Left cardiac atrium (tissue), 4 donors: ENCODE results near the gene EIF2B1. TPM values are rescaled to one million over a fixed set of nuclear protein-coding genes. Genes with fewer than 3 reads are reported as not detected.

Source experiments
- ATAC-seq, 2 donors: fragments of 200-7000 bp; cut with Tn5 transposase; one replicate each; pipeline ENCODE4 v1.9.1; 2020; ENCODE audit warnings: mild to moderate bottlenecking in 2 of 2, moderate library complexity in 2 of 2
- DNase-seq: peaks from one replicate; pipeline ENCODE4 v3.0.0-alpha.2; 2020
- intact Hi-C, 2 donors: fragments of 100-400 bp; cut with DNase I; formaldehyde crosslinking; loops; one replicate each; pipeline versions ENCODE4 v1.14.1 to v1.15.1; 2022 to 2023
- long read RNA-seq: library from polyadenylated mRNA; unstranded; transcript quantifications from one replicate; pipeline ENCODE4 v2.0.0, GENCODE V29; 2021
- total RNA-seq, 2 donors: library from RNA; stranded (reverse); fragmentation: NEBNext Ultra II Directional; extraction: Animal tissue kit (Norgen Biotek cat#: 25700); gene quantifications; one replicate each; pipeline ENCODE4 v1.2.1, GENCODE V29; 2021
- donor health status: DM: no; HTN: yes; CAD: no.
- donor health status: DM: no; HTN: yes; CAD: no; lungs with severe emphysema.
- donor health status: DM: yes; HTN: yes; CAD: no.
- donor health status: Dilated cardiomyopathy.

EIF2B1 gene
- total RNA-seq = 10 to 100 TPM; 27.9 to 29.3 TPM
- long read RNA-seq, transcript EIF2B1-201 (9 exons, 2,477 nt) = major isoform, 75 of 89 reads
- long read RNA-seq, transcript EIF2B1-204 (5 exons, 1,768 nt) = minor isoform, 6 of 89 reads
- long read RNA-seq, partial matches to known transcripts = 0 of 89 reads
- long read RNA-seq, other reads (novel, unspliced or antisense) = 8 of 89 reads

GRCh38 chr12:123633379-123634141 is at the start of gene EIF2B1, which contains the start of gene GTF2H3:
Gene EIF2B1, minus strand, starts transcription at chr12:123633686. Its CDS starts 129 bp downstream, at chr12:123633557.
Gene GTF2H3, plus strand, starts transcription at chr12:123633829. Its CDS starts 31 bp downstream, at chr12:123633860.
- intact Hi-C loops = no loop called here
- DNase-seq = peak; percentile 97
- peak; percentile 99 to 100 for ATAC-seq

- ATAC-seq (no peak), DNase-seq (no peak)
- intact Hi-C loops = no loop called here
Measured at GRCh38 chr12:123681605-123682004, 48.1 kb upstream of the EIF2B1 start.

GRCh38 chr12:123678981-123679380 is 45.5 kb upstream of the EIF2B1 start:
- DNase-seq (no peak), ATAC-seq (no peak)
- intact Hi-C loops = no loop called here

- intact Hi-C loops = no loop called here
- DNase-seq = no peak
- no peak for ATAC-seq
Measured at GRCh38 chr12:123676616-123677320, 43.3 kb upstream of the EIF2B1 start.

- intact Hi-C loops = no loop called here
Measured at GRCh38 chr12:123675436-123675835, 42.0 kb upstream of the EIF2B1 start.

GRCh38 chr12:123671876-123672275 is 38.4 kb upstream of the EIF2B1 start:
- DNase-seq (no peak), ATAC-seq (no peak)
- intact Hi-C loops = no loop called here

More at GRCh38 chr12:123675436-123675835, 42.0 kb upstream of the EIF2B1 start:
- ATAC-seq (no peak), DNase-seq (no peak)

GRCh38 chr12:123670882-123671728 is 37.6 kb upstream of the EIF2B1 start, which contains the start of gene TCTN2:
Gene TCTN2, plus strand, starts transcription at chr12:123671113. Its CDS starts 128 bp downstream, at chr12:123671241.
- intact Hi-C loops = no loop called here
- DNase-seq (peak; percentile 97), ATAC-seq (peak; percentile 100)

GRCh38 chr12:123667771-123668170 is 34.3 kb upstream of the EIF2B1 start:
- intact Hi-C loops = no loop called here
- ATAC-seq (no peak), DNase-seq (no peak)

GRCh38 chr12:123659996-123660727 is 26.7 kb upstream of the EIF2B1 start:
- DNase-seq (no peak), ATAC-seq (no peak)
- intact Hi-C loops = no loop called here

- intact Hi-C loops = no loop called here
- DNase-seq = no peak
- ATAC-seq = no peak
Measured at GRCh38 chr12:123657211-123657610, 23.7 kb upstream of the EIF2B1 start.

GRCh38 chr12:123656392-123656791 is 22.9 kb upstream of the EIF2B1 start:
- DNase-seq = no peak
- ATAC-seq = peak in 1 of 2 donors; percentile 38
- intact Hi-C loops = no loop called here

GRCh38 chr12:123655420-123655819 is 21.9 kb upstream of the EIF2B1 start:
- peak; percentile 53 for DNase-seq
- peak; percentile 90 to 92 for ATAC-seq

GRCh38 chr12:123654129-123654701 is 20.7 kb upstream of the EIF2B1 start:
- DNase-seq (no peak), ATAC-seq (no peak)
- intact Hi-C loops = no loop called here

More at GRCh38 chr12:123655420-123655819, 21.9 kb upstream of the EIF2B1 start:
- intact Hi-C loops = no loop called here

- intact Hi-C loops = no loop called here
- no peak for ATAC-seq
- no peak for DNase-seq
Measured at GRCh38 chr12:123648401-123648800, 14.9 kb upstream of the EIF2B1 start.

- DNase-seq = no peak
- no peak for ATAC-seq
- intact Hi-C loops = no loop called here
Measured at GRCh38 chr12:123645878-123646277, 12.4 kb upstream of the EIF2B1 start.

- intact Hi-C loops = no loop called here
- ATAC-seq (no peak), DNase-seq (no peak)
Measured at GRCh38 chr12:123645380-123645779, 11.9 kb upstream of the EIF2B1 start.

GRCh38 chr12:123643911-123644310 is 10.4 kb upstream of the EIF2B1 start:
- no peak for ATAC-seq
- intact Hi-C loops = no loop called here
- DNase-seq = no peak

GRCh38 chr12:123634142-123634561 is 666 bp upstream of the EIF2B1 start:
- DNase-seq (no peak), ATAC-seq (no peak)
- intact Hi-C loops = no loop called here
